HG03108 (cell line): ENCODE data around the gene ARID1A.
"Not testable (repeated sequence)": the region's sequence is repeated elsewhere in the genome, so short reads cannot be mapped to it uniquely, and the experiment has no call there.

ENCODE experiments used
- ATAC-seq: cut with Tn5 transposase; IDR thresholded peaks from one replicate; pipeline ENCODE4 v1.9.1; 2021; ENCODE audit warnings: moderate library complexity; ENCODE audit not compliant: unreplicated experiment

Gene ARID1A

DNA sequence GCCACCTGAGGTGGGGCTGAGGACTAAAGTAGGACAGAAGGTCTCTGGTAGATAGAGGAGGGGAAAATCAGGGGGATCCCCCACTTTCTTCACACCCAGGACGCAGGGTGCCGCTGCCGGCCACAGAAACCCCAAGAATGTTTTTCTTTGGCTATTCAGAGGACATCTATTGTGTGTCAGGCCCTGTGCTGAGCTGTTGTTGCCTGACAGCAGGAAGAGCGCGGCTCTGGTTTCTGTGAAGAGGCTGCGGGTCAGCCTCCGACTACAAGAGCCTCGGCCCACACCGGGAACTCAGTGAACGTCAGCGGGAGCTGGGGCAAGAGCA, 91.5 kb downstream of the ARID1A start:
- peak; percentile 35 for ATAC-seq

DNA sequence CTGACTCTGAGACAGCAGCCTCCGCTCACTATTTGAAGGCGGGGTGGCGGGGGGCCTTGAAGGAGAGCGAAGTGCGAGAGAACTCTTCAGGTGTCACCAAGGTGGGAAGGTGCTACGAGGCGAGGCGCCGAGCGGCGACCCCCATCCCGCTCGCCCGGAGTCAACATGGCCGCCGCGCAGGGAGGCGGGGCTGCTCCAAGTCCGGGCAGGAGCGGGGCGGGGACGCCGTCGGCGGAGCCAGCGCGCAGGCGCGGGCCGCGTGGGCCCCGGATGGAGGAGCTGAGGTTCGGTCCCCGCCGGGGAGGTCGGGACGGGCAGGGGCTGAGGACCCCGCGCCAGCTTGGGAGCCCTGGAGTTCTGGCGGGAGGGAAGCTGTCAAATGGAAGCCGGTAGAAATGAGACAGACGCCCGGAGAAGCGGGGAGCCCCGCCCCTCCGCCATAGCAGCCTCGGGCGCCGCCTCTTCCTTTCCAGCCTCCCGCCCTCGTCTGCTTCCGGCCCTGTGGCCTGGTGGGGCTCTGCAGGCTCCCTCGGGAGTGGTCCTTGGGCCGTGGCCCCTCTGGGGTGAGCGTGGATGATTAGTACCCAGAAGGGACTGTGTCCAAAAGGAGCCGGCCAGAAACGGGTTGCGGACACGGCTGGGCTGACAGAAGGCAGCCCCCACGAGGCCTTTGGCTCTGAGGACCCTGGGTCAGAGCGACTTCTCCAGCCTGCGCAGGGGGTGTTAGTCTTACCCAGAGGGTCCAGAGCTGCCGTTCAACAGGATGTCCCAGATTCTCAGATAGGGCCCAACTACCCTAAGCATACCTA, 92.1 kb downstream of the ARID1A start, which contains the start of gene PIGV:
Gene PIGV (plus strand): TSS at position 245 of the 809 bp plus-strand sequence. CDS start 2,866 bp downstream, outside the sequence.
- ATAC-seq, result peak; percentile 48

DNA sequence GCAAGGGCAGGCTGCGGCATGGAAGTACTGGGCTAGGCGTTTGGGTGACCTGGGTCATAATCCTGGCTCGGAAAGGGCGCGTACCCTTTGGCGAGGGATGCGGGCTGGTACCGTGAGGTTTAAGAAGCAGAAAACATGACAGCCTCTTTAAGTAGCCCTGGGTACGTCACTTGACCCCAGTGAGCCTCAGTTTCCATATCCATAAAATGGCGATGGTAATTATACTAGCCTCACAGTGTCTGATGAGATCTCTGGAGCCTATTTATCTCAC, 92.6 kb downstream of the ARID1A start:
- ATAC-seq, result no peak

DNA sequence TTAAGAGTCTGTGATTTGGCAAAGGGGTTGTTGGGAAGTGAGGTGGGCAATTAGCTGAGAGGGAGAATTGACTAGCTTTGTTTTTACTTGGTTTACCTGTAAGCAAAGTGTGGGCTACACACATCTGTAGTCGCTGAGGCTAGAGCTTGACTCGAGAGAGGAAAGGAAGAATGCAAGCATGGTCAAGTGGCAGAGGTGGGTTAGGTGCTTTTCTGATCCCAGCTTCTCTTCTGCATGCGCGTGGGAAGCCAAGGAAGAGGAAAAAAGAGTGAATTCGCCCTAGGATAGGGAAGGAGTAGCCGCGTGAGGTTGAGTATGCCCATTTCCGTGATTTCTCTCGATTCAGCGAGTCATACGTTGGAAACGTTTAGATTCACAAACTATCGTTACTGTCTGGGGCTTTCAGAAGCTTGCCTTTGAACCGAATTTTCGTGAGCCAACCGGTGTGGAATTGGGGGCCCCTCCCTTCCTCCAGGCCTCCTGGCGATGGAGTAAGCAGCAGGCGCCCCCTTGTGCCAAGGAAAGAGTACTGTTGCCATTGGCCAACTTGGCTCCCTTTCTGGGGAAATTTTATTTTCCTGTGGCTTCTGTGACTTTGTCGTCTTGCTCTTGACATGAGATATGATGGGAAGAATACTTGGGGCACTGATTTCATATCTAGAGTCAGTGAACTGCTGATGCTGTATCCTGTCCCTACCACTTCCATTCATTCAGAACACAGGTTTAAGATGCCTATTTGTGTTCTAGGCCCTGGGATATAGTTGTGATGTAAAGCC, 93.2 kb downstream of the ARID1A start:
- ATAC-seq, result peak; percentile 23

DNA sequence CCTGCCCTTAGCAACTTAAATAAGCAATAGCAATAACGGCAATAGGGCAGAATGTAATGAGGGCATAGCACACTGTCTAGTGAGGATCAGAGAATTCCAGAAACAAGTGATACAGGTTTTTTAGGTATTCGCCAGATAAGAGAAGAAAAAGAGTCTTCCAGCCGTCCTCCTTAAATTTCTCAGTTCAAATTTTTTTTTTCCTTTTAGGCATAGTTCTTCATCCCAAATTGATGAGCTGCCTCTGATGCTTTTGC, 93.7 kb downstream of the ARID1A start:
- ATAC-seq, result no peak

DNA sequence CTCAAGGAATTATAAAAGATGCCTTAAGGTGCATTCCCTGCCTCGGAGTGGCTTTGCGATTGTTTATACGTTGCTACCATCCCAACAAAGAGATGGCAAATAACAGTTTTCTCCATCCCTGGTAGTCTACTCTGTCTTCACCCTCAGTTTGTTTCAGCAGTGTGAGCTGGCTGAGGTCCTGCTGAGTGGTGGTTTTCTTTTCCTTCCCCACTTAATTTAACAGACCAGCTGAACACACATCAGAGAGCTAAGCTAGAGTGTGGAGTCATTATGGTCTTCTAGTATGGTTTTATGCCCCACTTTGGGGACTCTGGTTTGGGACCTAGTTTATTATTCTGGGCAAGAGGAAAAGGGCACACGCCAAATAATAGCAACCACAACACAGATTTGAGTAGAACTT, 94.1 kb downstream of the ARID1A start:
- no peak for ATAC-seq

DNA sequence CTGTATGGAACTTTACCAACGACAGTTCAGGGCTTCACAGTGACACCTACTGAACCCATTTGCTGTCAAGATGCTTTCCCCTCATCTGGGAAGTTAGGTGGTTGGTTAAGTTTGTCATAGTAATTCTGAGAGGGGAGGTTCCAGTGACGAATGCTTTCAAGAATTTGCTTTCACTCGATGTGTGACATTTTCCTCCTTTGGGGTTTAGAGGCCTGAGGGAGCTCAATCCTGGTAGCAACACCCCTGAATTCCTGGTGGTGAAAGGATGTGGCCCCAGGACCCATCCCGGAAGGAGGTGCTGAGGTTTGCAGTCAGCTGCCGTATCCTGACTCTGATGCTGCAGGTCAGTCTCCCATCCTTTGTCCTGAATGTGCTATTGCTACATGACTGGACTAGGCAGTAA, 94.7 kb downstream of the ARID1A start:
- no peak for ATAC-seq

DNA sequence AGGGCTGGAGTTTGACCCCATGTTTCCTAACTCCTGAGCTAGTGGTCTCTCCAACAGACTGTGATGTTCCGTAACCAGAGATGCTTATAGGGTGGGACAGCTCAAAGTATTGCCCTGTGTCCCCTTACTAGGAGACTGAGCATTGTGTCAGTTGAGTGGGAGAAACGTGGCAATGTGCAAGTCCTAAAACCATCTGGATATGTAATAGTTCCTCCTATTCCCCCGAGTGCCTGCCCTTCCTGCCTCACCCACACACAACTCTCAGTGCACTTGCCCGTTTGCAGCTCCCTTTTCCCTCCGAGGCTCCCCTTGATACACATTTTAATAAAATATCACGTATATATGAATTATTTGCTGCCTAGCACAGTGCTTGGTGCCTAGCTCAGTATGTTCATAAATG, 95.3 kb downstream of the ARID1A start:
- no peak for ATAC-seq

DNA sequence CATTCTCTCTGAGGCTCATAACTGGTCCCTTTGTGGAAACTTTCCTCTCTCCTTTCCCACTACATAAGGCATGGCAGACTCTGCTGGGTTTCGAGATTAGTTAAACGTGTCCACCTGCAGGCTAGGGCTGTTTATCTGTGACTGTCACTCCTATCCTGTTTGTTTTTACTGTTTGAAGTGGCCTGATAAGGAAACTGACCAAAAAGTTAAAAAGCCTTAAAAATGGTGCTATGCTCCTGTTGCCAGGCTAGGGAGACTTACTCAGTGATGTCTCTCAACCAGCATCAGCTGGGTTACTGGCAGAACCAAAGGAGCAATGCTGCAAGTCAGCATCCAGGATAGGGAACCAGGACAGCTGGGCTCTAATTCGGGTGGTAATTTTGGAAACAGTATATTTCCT, 95.8 kb downstream of the ARID1A start:
- no peak for ATAC-seq

DNA sequence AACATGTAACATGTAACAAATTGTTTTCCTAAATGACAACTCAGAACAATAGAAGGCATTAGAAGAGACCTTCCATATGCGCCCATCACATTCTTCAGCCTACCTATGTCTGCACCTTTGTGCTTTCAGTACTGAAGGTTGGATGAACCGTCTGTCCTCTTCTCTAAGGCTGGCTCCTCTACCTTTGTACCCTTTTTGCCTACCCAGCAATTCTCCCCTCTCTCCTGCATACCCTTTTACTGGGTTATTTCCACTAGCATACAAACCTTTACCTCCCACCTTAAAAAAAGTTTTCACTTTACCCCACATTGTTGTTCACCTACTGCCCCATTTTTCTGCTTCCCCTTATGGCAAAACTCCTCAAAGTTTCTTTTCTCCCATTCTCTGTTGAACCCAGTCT, 97.1 kb downstream of the ARID1A start:
- no peak for ATAC-seq

DNA sequence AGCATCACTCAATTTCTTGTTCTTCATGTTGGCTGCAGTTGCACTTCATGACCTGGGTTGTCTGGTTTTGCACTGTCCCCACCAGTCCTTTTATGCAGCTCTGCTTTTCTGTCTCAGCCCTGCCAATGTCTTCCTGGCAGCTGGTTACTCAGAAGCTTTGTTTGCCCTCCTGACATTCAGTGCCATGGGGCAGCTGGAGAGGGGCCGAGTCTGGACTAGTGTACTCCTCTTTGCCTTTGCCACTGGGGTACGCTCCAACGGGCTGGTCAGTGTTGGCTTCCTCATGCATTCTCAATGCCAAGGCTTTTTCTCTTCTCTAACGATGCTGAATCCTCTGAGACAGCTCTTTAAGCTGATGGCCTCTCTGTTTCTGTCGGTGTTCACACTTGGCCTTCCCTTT, 98.6 kb downstream of the ARID1A start:
- ATAC-seq, result no peak

DNA sequence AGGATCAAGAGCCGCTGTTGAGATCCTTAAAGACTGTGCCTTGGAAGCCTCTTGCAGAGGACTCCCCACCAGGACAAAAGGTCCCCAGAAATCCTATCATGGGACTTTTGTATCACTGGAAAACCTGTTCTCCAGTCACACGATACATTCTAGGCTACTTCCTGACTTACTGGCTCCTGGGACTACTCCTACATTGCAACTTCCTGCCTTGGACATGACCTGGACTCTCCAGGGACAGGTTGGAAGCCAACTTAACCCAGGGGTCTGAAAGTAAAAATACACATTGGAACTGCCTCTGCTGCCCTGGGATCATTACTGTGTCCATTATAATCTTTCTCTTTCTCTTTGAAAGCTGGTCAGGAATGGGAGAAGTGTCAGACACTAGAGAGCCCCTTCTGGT, 101.8 kb downstream of the ARID1A start:
- ATAC-seq, result no peak

DNA sequence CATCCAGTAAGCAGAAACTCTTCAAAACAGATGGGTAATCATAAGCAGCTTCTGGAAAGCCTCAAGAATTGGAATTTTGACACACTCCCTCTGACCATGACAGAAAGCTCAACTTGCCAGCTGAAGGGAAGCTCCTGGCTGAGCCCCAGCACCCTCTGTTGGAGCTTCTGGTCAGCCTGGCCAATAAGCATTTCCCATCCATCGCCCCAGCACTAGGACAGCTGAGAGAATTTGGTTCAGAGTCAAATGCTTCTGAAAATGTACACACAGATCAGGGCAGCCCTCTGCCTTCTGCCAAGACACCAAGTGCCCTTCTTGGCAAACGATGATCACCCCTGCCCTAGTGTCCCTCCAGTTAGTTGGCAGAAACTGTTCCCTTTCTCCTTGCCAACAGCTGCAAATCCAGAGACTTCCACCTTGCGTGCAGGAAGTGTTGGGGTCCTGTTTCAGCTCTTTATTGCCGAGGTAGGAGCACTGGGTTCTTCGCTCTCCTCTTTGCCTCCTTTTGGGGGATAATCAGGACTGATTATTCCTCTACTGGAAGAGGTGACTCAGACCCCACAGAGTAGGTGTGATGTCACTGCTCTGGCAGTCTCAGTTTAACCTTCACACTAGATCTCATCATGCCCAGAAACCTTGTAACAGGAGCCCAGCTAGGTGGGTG, 103.8 kb downstream of the ARID1A start:
- no peak for ATAC-seq

DNA sequence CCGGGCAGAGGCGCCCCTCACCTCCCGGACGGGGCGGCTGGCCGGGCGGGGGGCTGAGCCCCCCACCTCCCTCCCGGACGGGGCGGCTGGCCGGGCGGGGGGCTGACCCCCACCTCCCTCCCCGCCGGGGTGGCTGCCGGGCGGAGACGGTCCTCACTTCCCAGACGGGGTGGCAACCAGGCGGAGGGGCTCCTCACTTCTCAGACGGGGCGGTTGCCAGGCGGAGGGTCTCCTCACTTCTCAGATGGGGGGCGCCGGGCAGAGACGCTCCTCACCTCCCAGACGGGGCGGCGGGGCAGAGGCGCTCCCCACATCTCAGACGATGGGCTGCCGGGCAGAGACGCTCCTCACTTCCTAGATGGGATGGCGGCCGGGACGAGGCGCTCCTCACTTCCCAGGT, 108.1 kb downstream of the ARID1A start:
- not testable (repeated sequence) for ATAC-seq

DNA sequence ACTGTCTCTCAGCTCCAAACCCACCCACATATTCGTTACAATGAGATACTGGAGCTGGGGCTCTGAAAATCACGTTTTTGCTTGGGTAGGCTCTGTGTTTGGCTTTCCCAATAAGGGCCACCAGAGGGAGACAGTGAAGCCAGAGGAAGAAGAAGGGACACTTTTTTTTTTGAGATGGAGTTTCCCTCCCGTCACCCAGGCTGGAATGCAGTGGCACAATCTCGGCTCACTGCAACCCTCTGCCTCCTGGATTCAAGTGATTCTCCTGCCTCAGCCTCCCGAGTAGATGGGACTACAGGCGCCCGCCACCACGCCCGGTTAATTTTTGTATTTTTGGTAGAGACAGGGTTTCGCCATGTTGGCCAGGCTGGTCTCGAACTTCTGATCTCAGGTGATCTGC, 114.3 kb downstream of the ARID1A start:
- ATAC-seq, result not testable (repeated sequence)

DNA sequence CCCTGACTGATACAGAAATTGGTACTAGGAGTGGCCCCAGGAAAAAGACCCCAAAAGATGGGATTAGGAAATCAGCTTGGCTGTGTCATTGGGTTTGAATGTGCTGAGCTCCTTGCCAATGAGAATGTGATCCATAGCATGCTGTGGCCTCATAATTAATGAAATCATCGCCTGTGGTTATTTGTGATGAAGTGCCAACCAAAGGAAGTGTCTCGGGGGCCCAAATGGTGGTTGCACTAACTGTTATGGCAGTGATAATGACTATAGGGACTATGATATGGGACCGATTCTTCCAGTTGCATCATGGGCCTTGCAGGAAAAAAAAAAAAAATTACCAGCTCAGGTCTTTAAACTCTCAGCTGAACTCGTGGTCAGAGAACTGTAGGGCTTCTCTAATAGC, 115.2 kb downstream of the ARID1A start:
- no peak for ATAC-seq

DNA sequence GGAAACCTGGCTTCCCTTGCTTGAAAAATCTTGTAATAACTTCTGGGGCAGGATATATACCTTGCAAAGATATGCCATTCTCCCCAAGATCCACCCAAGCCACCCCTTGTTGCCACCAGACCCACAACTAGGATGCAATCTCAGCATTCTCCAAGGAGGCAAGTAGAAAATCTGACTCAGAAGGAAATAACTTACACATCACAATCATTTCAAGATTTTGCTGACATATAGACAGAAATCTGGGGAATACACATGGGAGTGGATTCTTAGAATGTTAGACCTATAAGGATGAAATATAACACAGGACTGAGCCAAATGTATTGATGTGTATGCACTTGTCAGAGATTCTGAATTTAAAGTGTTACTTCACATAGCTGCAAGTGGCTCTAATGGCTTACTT, 115.9 kb downstream of the ARID1A start:
- no peak for ATAC-seq

DNA sequence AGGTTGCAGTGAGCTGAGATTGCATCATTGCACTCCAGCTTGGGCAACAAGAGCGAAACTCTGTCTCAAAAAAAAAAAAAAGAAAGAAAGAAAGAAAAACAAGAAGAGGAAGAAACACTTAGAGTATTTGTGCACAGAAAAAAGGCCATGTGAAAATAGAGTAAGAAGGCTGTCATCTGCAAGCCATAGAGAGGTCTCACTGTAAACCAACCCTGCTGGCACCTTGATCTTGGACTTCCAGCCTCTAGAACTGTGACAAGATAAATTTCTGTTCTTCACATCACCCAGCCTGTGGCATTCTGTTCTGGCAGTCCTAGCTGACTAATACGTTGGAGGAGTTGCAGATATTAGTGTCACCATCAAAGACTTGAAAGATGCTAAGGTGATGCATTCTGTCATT, 118.6 kb downstream of the ARID1A start:
- no peak for ATAC-seq

DNA sequence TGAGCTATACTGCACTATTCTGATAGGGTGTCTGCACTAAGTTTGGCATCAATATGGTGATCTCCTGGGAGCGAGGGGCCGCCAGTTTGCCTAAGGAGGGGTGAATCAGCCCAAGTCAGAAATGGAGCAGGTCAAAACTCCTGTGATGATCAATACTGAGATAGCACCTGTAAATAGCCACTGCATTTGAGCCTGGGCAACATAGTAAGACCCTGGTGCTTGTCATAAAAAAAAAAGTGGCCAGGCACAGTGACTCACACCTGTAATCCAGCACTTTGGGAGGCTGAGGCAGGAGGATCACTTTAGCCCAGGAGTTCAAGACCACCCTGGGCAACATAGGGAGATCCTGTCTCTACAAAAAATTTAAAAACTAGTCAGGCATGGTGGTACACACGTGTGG, 119.1 kb downstream of the ARID1A start:
- ATAC-seq, result no peak

DNA sequence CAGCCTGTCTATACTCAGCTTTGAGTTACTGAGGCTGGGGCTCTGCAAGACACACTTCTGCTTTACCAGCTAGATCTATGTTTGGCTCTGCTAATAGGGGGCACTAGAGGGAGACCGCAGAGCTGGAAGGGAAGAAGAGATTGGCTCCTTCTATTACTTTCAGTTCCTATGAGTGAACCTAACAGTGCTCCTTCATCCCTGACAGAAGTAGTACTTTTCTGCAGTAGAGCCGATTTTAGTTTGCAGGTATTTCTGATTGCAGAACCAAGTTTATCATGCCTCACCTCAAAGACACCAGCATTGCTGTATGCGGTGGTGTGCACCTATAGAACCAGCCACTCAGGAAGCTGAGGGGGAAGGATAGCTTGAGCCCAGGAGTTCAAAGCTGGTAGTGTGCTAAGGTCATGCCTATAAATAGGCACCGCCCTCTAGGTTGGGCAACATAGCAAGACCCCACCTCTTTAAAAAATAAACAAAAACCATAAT, 125.0 kb downstream of the ARID1A start:
- ATAC-seq, result peak; percentile 93

DNA sequence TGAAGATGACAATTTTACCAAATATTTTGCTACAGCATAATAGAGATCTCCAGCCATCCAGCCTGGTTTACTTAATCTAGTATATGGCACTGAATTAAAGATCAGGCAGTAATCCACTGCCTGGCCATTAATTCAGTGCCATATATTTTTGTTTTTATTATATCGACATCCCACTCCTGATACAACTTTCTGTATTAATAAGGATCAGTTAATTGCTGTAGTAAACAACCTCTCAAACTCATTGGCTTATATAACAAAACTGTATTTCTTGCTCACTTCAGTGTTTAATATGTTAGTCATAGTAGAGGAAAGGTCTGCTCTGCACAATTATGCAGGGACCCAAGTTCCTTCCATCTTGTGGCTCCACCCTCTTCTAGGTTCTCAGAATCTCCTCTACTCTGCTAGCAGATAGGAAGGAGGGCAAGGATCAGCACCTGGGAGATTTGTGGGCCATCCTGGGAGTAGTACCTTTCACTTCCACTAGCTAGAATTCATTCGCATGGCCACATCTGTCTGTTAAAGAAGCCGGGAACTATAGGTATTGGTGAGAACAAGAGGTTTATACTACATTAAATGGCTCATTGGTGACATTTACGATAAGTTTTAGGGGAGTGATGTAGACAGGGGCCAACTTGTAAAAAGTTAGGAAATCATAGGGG, 127.1 kb downstream of the ARID1A start:
- ATAC-seq, result no peak

DNA sequence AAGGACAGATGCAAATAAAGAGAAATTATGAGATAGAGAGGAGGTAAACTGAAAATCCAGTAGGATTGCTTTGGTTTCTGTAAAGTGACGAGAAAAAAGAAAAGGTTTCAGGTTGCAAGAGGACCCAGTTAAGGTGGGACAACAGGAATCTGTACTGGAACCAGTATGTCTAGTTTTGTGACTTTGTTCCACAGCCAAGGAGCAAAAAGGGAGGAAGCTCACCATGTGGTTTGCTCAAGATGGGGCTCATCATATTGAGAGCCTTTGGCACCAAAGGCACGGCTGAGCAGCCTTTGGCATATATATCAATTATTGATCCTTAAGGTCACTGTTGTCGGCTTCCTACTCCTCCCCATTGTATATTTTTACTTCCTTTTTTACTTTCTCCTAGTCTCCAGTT, 128.9 kb downstream of the ARID1A start:
- no peak for ATAC-seq
